Measurements from ENCODE around the gene SULF2.
"Not testable (repeated sequence)": the region's sequence is repeated elsewhere in the genome, so short reads cannot be mapped to it uniquely, and the experiment has no call there.

The SULF2 gene

GRCh38 chr20:47804972-47805371 lies 19.7 kb upstream of the SULF2 start:
- DNase-seq (ENCODE audit: low read depth in 3 of 3), result not testable (repeated sequence)

GRCh38 chr20:47804224-47804825 lies 19.0 kb upstream of the SULF2 start:
- not testable (repeated sequence) for DNase-seq (ENCODE audit: low read depth in 3 of 3)

GRCh38 chr20:47802975-47803374 lies 17.7 kb upstream of the SULF2 start:
- no peak for DNase-seq (ENCODE audit: low read depth in 3 of 3)

GRCh38 chr20:47802226-47802920 lies 17.1 kb upstream of the SULF2 start:
- no peak for DNase-seq (ENCODE audit: low read depth in 3 of 3)

DNA sequence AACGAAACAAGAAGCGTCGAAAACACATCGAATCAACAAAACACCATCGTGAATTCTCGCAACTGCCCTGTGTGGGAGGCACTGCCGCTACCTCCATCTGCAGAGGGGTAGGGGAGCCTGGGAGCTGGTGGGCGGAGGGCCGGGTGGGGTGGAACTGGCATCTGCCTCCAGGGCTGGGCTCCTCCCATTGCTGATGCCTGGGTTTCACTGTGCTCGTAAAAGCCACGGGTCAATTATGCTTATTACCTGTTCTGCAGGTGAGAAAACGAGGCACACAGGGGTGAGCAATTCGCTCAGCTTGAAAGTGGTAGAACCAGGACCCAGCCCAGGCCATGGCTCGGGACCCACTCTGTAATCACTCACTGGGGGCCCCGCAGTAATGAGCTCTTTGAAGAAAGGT lies 16.5 kb upstream of the SULF2 start:
- no peak for DNase-seq (ENCODE audit: low read depth in 3 of 3)

GRCh38 chr20:47801079-47801478 lies 15.8 kb upstream of the SULF2 start:
- no peak for DNase-seq (ENCODE audit: low read depth in 3 of 3)

DNA sequence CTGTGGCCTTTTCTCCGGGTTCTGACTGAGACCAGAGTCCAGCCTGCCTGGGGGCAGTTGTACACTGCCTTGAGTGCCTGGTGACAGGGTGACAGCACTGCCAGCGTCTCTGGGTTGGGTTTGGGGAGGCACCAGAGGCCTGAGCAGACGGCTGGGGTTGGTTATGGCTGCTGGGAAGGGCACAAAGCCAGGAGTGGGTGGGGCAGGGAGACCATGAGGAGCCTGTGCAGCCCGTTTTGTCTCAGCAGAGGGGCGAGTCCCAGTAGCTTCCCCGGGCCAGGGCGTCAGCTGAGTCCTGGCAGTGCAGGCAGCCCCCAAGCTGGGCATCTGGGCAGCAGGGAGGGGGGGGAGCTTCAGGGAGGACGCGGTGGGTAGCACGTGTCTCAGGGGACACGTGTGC lies 15.3 kb upstream of the SULF2 start:
- DNase-seq (ENCODE audit: low read depth in 3 of 3), result no peak

DNA sequence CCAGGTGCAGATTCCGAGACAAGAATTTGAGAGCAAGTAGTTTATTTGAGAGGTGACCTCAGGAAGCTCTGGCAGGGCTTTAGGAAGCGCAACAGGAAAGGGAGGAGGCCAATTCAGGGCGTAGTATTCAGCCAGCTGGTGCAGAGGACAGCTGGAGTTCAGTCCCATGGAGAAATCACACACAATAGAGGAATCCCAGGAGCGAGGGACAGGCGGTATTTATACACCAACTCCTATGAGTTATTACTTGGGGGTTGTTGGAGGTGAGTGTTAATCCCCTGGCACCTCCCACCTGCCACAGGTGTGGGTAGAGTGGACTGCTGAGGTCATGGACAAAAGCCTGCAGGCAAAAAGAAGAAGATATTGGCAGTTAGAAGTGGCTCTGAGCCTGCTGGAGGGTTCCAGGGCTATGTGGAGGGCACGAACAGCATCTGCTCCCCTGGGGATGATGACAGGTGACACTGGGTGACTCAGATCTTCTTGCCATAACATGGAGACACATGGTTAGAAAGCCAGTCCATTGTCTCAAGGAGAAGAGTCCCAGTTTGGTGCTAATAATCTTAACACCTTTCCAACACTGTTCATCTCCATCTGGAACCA lies 13.9 kb upstream of the SULF2 start:
- DNase-seq (ENCODE audit: low read depth in 3 of 3), result no peak

GRCh38 chr20:47796971-47797370 lies 11.7 kb upstream of the SULF2 start:
- no peak for DNase-seq (ENCODE audit: low read depth in 3 of 3)

DNA sequence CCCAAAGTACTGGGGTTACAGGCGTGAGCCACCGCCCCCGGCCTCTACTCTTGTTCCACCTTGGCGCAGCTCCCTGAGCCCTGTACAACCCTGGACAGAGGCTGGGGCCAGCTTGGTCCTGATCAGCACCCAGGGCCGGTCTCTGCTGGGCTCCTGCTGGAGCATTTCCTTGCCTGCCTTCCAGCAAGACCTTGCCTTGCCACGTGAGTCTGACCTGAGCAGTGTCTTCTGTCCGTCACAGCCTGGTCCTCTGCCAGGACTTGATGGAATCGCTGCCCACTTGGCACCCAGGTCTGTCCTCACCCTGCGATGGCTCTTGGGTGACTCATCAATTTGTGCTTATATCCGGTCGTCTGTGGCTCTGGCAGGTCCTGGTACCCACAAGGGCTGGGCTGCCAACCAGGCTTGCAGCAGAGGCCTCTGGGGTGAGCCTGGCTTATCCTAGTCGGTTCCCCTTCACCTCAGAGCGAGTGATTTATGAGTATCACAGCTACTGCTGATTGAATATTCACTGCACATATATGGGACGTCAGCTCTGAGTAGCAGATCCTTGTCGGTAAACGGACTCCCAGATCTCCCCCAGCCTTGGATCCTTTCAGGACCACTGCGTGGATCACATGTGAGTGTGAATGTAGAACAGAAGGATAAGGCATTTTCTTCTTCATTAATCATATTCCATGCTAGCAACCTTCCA lies 10.1 kb upstream of the SULF2 start:
- DNase-seq (ENCODE audit: low read depth in 3 of 3), result no peak

GRCh38 chr20:47794264-47794663 lies 9.0 kb upstream of the SULF2 start:
- DNase-seq (ENCODE audit: low read depth in 3 of 3), result not testable (repeated sequence)

DNA sequence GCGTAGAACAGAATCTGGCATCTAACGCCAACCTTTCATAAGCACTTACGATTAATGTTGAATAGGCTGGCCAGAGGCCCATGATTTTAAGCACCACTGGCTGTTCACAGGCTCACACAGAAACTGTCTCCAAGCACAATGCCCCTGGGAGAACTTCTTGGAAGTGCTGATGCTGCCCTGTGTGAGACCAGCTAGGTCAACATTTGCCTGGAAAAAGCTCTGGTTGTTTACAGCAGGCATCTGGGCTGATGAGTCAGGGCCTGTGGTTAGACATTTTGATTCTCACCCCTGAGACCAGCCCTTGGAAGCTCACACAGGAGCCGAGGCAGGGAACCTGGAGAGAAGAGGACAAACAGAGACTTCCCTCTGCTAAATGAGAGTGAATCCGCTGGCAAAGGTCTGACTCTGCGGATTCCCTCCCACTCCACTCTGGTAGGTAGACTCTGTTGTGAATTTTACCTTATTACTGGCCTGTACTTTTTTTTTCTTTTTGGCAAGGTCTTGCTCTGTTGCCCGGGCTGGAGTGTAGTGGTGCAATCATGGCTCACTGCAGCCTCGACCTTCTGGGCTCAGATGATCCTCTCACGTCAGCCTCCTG lies 6.8 kb upstream of the SULF2 start:
- DNase-seq (ENCODE audit: low read depth in 3 of 3), result no peak

DNA sequence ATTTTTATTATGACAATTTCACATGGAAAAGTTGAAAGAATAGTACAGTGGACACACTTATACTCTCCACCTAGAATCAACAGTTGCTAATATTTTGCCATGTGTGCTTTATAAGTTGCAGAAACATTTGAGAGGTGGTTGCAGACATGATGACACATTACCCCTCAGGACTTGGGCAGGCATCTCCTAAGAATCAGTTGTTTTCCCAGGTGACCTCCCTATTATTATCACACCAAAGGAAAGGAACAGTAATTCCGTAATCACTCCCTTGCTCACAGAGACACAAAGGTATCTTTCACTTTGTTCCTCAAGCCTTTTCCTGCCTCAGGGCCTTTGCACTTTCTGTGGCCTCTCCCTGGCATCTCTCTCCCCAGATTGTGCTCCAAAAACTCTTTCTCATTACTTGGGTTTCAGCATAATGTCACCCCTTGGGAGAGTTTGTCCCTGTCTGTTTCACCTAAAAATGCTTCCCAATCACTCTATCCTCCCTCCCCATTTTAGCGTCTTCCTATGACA lies 5.9 kb upstream of the SULF2 start:
- DNase-seq (ENCODE audit: low read depth in 3 of 3), result no peak

DNA sequence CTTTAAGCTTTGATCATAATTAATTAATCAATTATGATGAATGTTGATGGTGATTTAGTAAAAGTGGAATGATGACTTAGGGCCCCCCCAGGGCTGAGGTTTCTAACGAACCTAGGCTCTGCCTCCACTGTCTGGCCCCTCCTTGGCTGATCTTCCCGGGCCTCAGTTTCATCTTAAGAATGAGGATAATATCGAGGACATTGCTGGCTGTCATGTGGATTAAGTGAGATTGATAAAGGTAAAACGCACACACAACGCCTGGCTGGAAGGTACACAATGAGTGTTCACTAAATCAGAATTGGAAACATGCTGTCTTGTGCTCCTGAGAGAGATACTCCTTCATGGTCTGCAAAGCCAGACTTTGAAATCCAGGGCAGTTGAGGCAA lies 5.3 kb upstream of the SULF2 start:
- no peak for DNase-seq (ENCODE audit: low read depth in 3 of 3)

DNA sequence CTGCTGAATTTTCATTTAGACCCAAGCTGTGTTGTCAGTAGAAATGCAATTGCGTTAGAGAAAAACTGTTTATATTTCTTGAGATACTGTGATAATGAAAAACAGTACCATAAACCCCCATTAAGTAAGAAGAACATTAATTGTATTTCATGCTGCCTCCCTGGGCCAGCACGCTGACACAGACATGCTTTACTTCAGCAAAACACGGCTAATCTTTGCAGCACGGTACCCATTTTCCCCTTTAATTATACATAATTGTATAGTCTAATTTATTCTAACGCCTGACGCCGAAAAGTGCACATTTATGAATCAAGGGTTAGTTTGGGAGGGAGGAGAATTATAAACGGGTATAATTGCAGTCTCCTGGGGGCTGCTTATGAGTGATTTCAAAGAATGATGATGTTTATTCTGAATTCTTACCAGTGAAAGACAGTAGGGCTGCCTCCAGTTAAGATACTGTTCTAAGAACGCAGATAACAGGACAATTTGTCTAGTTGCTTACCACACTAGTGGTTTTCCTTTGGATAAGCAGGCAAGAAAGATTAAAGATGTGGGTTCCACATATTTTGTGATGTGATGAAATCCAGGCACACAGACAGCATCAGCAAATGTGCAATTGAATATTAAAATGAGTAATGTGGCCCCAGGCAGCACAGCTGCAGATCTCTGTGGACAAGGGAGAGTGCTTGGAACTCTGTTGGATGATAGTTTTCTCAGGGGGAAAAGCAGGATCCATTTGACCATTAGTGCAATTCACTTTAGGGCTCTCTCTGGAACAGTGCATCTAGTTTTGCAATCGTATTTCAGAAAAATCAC lies 4.7 kb upstream of the SULF2 start:
- DNase-seq (ENCODE audit: low read depth in 3 of 3), result no peak

GRCh38 chr20:47789081-47789763 lies 3.9 kb upstream of the SULF2 start:
- DNase-seq (ENCODE audit: low read depth in 3 of 3), result no peak

GRCh38 chr20:47788741-47789080 lies 3.4 kb upstream of the SULF2 start:
- no peak for DNase-seq (ENCODE audit: low read depth in 3 of 3)

DNA sequence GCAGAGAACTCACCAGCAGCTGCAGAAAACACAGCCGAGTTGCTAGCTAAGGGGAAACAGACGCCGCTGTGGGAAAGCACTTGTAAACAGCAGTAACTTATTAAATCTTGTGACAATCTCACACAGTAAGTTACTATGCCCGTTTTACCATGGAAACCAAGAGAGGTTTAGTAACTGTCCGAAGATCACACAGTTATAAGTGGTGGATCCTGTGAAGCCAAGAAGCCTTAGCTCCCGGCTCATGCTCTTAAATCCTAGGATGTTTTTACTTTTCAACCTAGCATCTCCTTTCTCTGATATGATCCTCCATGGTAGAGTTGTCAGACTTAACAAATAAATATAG lies 1.5 kb upstream of the SULF2 start:
- no peak for DNase-seq (ENCODE audit: low read depth in 3 of 3)

DNA sequence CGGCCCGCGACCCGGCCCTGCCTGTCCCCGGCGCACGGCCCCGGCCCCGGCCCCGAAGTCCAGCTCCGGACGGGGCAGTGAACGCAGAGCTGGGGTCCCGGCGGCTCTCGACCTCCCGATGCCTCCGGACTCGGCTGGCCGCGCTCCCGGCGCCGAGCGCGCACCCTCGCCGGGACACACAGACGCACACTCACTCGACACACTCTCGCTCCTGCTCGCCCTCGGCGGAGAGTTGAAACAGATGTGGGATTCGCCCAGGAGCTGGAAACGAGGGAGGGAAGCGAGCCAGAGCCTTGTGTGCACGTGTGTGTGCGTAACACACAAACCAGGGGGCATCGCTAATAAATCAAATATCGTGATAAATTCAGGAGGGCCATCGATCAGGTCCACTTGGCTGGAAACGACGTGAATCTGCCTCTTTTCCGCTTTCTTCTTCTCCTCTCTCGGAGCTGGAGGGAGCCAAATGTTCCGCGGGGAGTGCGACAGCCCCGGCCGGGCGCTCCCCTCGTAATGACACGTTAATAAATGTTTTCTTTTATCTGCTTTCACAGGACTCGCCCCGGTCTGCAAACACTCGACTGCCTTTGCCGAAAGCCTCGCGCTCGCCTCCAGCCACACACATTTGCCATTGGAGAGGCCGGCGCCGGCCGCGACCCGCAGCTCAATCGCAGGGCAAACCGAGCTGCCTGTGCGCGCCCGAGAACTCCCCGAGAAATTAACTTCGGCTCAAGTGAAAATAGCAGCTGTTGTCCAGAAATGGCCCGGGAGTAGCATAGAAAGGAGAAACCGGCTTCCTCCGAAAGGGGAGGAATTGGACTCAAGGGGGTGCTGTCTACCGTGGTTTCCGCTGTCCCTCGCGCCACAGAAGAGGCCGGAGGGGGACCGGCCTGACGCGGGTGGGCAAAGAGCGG lies 828 bp upstream of the SULF2 start:
- no peak for DNase-seq (ENCODE audit: low read depth in 3 of 3)

Measured in stimulated activated CD4-positive, alpha-beta T cell treated with anti-CD3 and anti-CD28 coated beads, TNF-alpha, amount 100 ng/mL, for 4 hours (primary cell).